Measurements from ENCODE around the gene ARG2. TPM values are rescaled to one million over a fixed set of nuclear protein-coding genes. Genes with fewer than 3 reads are reported as not detected.
A peak's percentile ranks its signal among the peaks of the same experiment; 100 is the strongest.

ARG2 gene
- total RNA-seq, 1 donor from 2014 or later, result 11.1 TPM

DNA sequence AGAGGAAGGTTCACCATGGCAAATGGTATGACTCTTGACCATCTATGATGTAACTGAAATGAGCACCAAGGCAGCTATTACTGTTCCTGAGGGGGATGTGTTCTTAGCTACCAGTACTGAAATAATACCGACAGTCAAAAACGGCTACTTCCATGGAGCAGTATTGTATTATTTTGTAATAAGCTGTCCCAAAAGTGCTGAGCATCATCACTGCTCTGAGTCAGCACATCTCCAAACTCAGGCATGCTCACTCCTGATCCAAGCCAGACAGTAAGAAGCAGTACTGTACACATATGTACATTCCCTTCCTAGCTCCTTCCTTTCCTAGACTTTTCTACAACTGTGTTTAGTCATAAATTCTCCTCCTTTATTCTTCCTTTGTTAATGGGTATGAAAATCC lies 46.1 kb downstream of the ARG2 start:
- no peak overlapping the region for H3K4me3 Mint-ChIP-seq (ENCODE audit: unreplicated experiment)
- H3K36me3 Mint-ChIP-seq (ENCODE audit: low read depth), result peaks cover 1% of the 10 kb centered on the region
- TF ChIP-seq CTCF (IDR thresholded peaks at IDR 0.05), result no peak
- H3K4me1 Mint-ChIP-seq (ENCODE audit: low read depth), result peaks cover 21% of the 10 kb centered on the region
- no peak for DNase-seq (ENCODE audit: low spot score)
- no peaks in the 10 kb centered on the region for H3K9me3 Mint-ChIP-seq (ENCODE audit: low read depth)
- no peaks in the 10 kb centered on the region for H3K27me3 Mint-ChIP-seq (ENCODE audit: low read depth)
- peak overlapping the region; percentile 80 for H3K27ac Mint-ChIP-seq (ENCODE audit: unreplicated experiment)

- Mint-ChIP-seq H3K4me1 (ENCODE audit: low read depth) (peaks cover 21% of the 10 kb centered on the region), H3K27ac (ENCODE audit: unreplicated experiment) (peak overlapping the region; percentile 80), H3K27me3 (ENCODE audit: low read depth) (no peaks in the 10 kb centered on the region), H3K9me3 (ENCODE audit: low read depth) (no peaks in the 10 kb centered on the region), H3K36me3 (ENCODE audit: low read depth) (peaks cover 1% of the 10 kb centered on the region), H3K4me3 (ENCODE audit: unreplicated experiment) (no peak overlapping the region)
- TF ChIP-seq CTCF (IDR thresholded peaks at IDR 0.05), result peak; percentile 85
- DNase-seq (ENCODE audit: low spot score), result no peak
Observed at GRCh38 chr14:67666750-67667449, 47.2 kb downstream of the ARG2 start.

DNA sequence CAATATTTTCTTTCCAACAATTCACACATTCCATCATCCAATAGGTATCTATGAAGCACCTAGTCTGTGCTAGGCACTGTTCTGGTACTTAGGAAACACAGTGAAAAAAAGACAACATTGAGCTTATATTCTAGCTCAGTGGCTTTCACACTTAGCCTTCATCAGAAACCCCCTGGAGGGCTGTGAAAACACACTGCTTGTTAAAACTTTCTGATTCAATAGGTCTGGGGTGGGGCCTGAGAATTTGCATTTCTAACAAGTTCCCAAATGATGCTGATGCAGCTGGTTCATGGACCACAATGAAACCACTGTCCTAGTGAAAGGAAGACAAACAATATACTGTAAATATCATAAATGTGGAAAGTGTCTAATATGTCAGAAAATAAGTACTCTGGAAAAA lies 48.8 kb downstream of the ARG2 start:
- no peaks in the 10 kb centered on the region for H3K36me3 Mint-ChIP-seq (ENCODE audit: low read depth)
- DNase-seq (ENCODE audit: low spot score), result no peak
- no peak overlapping the region for H3K27ac Mint-ChIP-seq (ENCODE audit: unreplicated experiment)
- no peak for TF ChIP-seq CTCF (IDR thresholded peaks at IDR 0.05)
- no peaks in the 10 kb centered on the region for H3K27me3 Mint-ChIP-seq (ENCODE audit: low read depth)
- H3K4me3 Mint-ChIP-seq (ENCODE audit: unreplicated experiment), result no peak overlapping the region
- H3K4me1 Mint-ChIP-seq (ENCODE audit: low read depth), result peaks cover 32% of the 10 kb centered on the region
- H3K9me3 Mint-ChIP-seq (ENCODE audit: low read depth), result no peaks in the 10 kb centered on the region

- DNase-seq (ENCODE audit: low spot score), result no peak
- peak overlapping the region; percentile 87 for H3K4me3 Mint-ChIP-seq (ENCODE audit: unreplicated experiment)
- no peaks in the 10 kb centered on the region for H3K9me3 Mint-ChIP-seq (ENCODE audit: low read depth)
- TF ChIP-seq CTCF (IDR thresholded peaks at IDR 0.05), result no peak
- peak overlapping the region; percentile 96 for H3K27ac Mint-ChIP-seq (ENCODE audit: unreplicated experiment)
- H3K4me1 Mint-ChIP-seq (ENCODE audit: low read depth), result peaks cover 23% of the 10 kb centered on the region
- H3K36me3 Mint-ChIP-seq (ENCODE audit: low read depth), result peaks cover 6% of the 10 kb centered on the region
- H3K27me3 Mint-ChIP-seq (ENCODE audit: low read depth), result no peaks in the 10 kb centered on the region
Observed at GRCh38 chr14:67673451-67673850, 53.7 kb downstream of the ARG2 start.

GRCh38 chr14:67674139-67674479 lies 54.4 kb downstream of the ARG2 start:
- no peaks in the 10 kb centered on the region for H3K27me3 Mint-ChIP-seq (ENCODE audit: low read depth)
- no peaks in the 10 kb centered on the region for H3K9me3 Mint-ChIP-seq (ENCODE audit: low read depth)
- H3K27ac Mint-ChIP-seq (ENCODE audit: unreplicated experiment), result peak overlapping the region; percentile 96
- peaks cover 6% of the 10 kb centered on the region for H3K36me3 Mint-ChIP-seq (ENCODE audit: low read depth)
- peak overlapping the region; percentile 87 for H3K4me3 Mint-ChIP-seq (ENCODE audit: unreplicated experiment)
- TF ChIP-seq CTCF (IDR thresholded peaks at IDR 0.05), result peak; percentile 71
- no peak for DNase-seq (ENCODE audit: low spot score)
- H3K4me1 Mint-ChIP-seq (ENCODE audit: low read depth), result peaks cover 23% of the 10 kb centered on the region
